AG09309 (cell line): ENCODE data around the gene ZFAND3.

Source experiments
- DNase-seq: peaks from one replicate; pipeline ENCODE4 v3.0.0-alpha.2; 2010; ENCODE audit warnings: low read depth
- H3K4me3 ChIP-seq: 2 replicates; pipeline ENCODE4 v1.5.1; 2011; ENCODE audit warnings: mild to moderate bottlenecking, low read depth, low read length, moderate library complexity; ENCODE audit not compliant: control insufficient read depth
- CTCF ChIP-seq: IDR thresholded peaks from 2 replicates; pipeline ENCODE4 v1.5.1; 2011; ENCODE audit warnings: mild to moderate bottlenecking, low read depth, low read length, inconsistent platforms; ENCODE audit not compliant: insufficient read depth, control insufficient read depth; ENCODE audit errors: missing control alignments

Gene ZFAND3

GRCh38 chr6:38183856-38184584, 364.5 kb downstream of the ZFAND3 start:
- no peak for TF ChIP-seq CTCF
- no peak for DNase-seq
- no peak overlapping the region for H3K4me3 ChIP-seq

GRCh38 chr6:38184585-38185080, 365.1 kb downstream of the ZFAND3 start:
- no peak for DNase-seq
- H3K4me3 ChIP-seq = no peak overlapping the region
- TF ChIP-seq CTCF = no peak

- H3K4me3 ChIP-seq = no peak overlapping the region
- TF ChIP-seq CTCF = no peak
- no peak for DNase-seq
Measured at GRCh38 chr6:38185244-38185643, 365.7 kb downstream of the ZFAND3 start.

GRCh38 chr6:38185752-38186151, 366.2 kb downstream of the ZFAND3 start:
- TF ChIP-seq CTCF = no peak
- no peak for DNase-seq
- H3K4me3 ChIP-seq = no peak overlapping the region

- no peak for DNase-seq
- no peak for TF ChIP-seq CTCF
- H3K4me3 ChIP-seq = no peak overlapping the region
Measured at GRCh38 chr6:38187325-38187724, 367.8 kb downstream of the ZFAND3 start.

- no peak for DNase-seq
- TF ChIP-seq CTCF = no peak
Measured at GRCh38 chr6:38187811-38188590, 368.5 kb downstream of the ZFAND3 start.

More at GRCh38 chr6:38187811-38188590, 368.5 kb downstream of the ZFAND3 start:
- no peak overlapping the region for H3K4me3 ChIP-seq
